Body of pancreas (tissue), 4 donors: ENCODE data around the gene AKIRIN2. TPM values are rescaled to one million over a fixed set of nuclear protein-coding genes. Genes with fewer than 3 reads are reported as not detected.

ENCODE experiments used
- ATAC-seq: fragments of 150-250 bp; one replicate; pipeline ENCODE4 v1.9.1; 2016
- DNase-seq, 4 donors: peaks; one replicate each; pipeline ENCODE4 v3.0.0-alpha.2; 2019
- H3K27ac ChIP-seq, 4 donors: fragments of 200-600 bp; sonication (generic); 1 replicate in 3 of 4; 2 replicates in 1 of 4; pipeline versions ENCODE4 v1.5.1 to v1.6.1; 2016 to 2019; ENCODE audit warnings: mild to moderate bottlenecking in 1 of 4, mixed read lengths in 1 of 4, moderate library complexity in 1 of 4
- H3K27me3 ChIP-seq, 2 donors: fragments of 200-600 bp; sonication (generic); one replicate each; pipeline ENCODE4 v1.6.0; 2016; ENCODE audit warnings: mild to moderate bottlenecking in 1 of 2
- H3K36me3 ChIP-seq, 2 donors: fragments of 200-600 bp; sonication (generic); replicated peaks in 1 of 2; 2 replicates each; pipeline ENCODE4 v1.5.1; 2016; ENCODE audit warnings: low read depth in 2 of 2; ENCODE audit not compliant: insufficient read depth in 1 of 2
- H3K4me1 ChIP-seq: fragments of 200-600 bp; sonication (generic); one replicate; pipeline ENCODE4 v1.6.0; 2016
- H3K4me3 ChIP-seq, 2 donors: fragments of 200-600 bp; sonication (generic); 1 replicate in 1 of 2; 2 replicates in 1 of 2; pipeline ENCODE4 v1.5.1; 2016 to 2019
- H3K9me3 ChIP-seq, 3 donors: fragments of 200-600 bp; sonication (generic); 1 replicate in 2 of 3; 2 replicates in 1 of 3; pipeline ENCODE4 v1.5.1; 2016
- CTCF ChIP-seq, 7 experiments: fragments of 450-650 bp in 4 of 7; fragments of 200-600 bp in 3 of 7; sonication (generic) in 3 of 7; IDR thresholded peaks; one replicate each; pipeline ENCODE4 v1.5.1; 2016 to 2019; ENCODE audit warnings: antibody characterized with exemption in 7 of 7
- POLR2A ChIP-seq, 3 donors: fragments of 450-650 bp; IDR thresholded peaks; one replicate each; pipeline ENCODE4 v1.6.1; 2016; ENCODE audit warnings: antibody characterized with exemption in 3 of 3, mild to moderate bottlenecking in 2 of 3
- WGBS, 2 donors: methylation state at CpG; one replicate each; pipeline ENCODE4 v1.1.5; 2017; 5-methylcytosine and 5-hydroxymethylcytosine counted together
- intact Hi-C: fragments of 100-400 bp; cut with DNase I; formaldehyde crosslinking; loops from one replicate; pipeline ENCODE4 v1.15.1; 2023
- total RNA-seq, 2 donors: library from RNA; depleted of rRNA; stranded (reverse); fragments of >200 nt; gene quantifications; one replicate each; pipeline ENCODE4 v1.1.0, GENCODE V29; 2016

Gene AKIRIN2
- total RNA-seq, 2 donors from 2014 or later = 5.4 to 16.2 TPM

GRCh38 chr6:87661503-87661902 lies 40.5 kb downstream of the AKIRIN2 start:
- ATAC-seq = no peak
- intact Hi-C loops = no loop called here

GRCh38 chr6:87661016-87661415 lies 41.0 kb downstream of the AKIRIN2 start:
- TF ChIP-seq POLR2A (IDR thresholded peaks at IDR 0.05) (no peak), CTCF (IDR thresholded peaks at IDR 0.05) (no peak)
- H3K4me1 ChIP-seq = no peaks in the 10 kb centered on the region
- no peaks in the 10 kb centered on the region for H3K27me3 ChIP-seq
- WGBS, 2 donors = 94 to 100% methylated on average over 1 of the region's 1 CpG
- H3K4me3 ChIP-seq = no peak overlapping the region
- H3K27ac ChIP-seq = no peak overlapping the region
- DNase-seq (no peak), ATAC-seq (no peak)
- no peaks in the 10 kb centered on the region for H3K9me3 ChIP-seq
- H3K36me3 ChIP-seq = peaks cover 0 to 2% of the 10 kb centered on the region in 2 donors
- intact Hi-C loops = no loop called here

More at GRCh38 chr6:87661503-87661902, 40.5 kb downstream of the AKIRIN2 start:
- H3K4me3 ChIP-seq = no peak overlapping the region
- WGBS, 2 donors = 80 to 95% methylated on average over 1 of the region's 1 CpG
- no peak overlapping the region for H3K27ac ChIP-seq
- no peaks in the 10 kb centered on the region for H3K27me3 ChIP-seq
- H3K4me1 ChIP-seq = no peaks in the 10 kb centered on the region
- peaks cover 0 to 2% of the 10 kb centered on the region in 2 donors for H3K36me3 ChIP-seq
- H3K9me3 ChIP-seq = no peaks in the 10 kb centered on the region
- DNase-seq = no peak
- TF ChIP-seq POLR2A (IDR thresholded peaks at IDR 0.05) (no peak), CTCF (IDR thresholded peaks at IDR 0.05) (no peak)

GRCh38 chr6:87660226-87660911 lies 41.7 kb downstream of the AKIRIN2 start:
- Histone ChIP-seq H3K27me3 (no peaks in the 10 kb centered on the region), H3K27ac (no peak overlapping the region), H3K9me3 (no peaks in the 10 kb centered on the region), H3K36me3 (peaks cover 0 to 2% of the 10 kb centered on the region in 2 donors), H3K4me1 (no peaks in the 10 kb centered on the region), H3K4me3 (no peak overlapping the region)
- no peak for ATAC-seq
- no peak for DNase-seq
- intact Hi-C loops = no loop called here
- TF ChIP-seq POLR2A (IDR thresholded peaks at IDR 0.05) = no peak
- TF ChIP-seq CTCF (IDR thresholded peaks at IDR 0.05) = no peak

GRCh38 chr6:87658516-87658915 lies 43.5 kb downstream of the AKIRIN2 start:
- Histone ChIP-seq H3K27me3 (no peaks in the 10 kb centered on the region), H3K4me1 (no peaks in the 10 kb centered on the region), H3K36me3 (peaks cover 0 to 2% of the 10 kb centered on the region in 2 donors), H3K27ac (no peak overlapping the region), H3K4me3 (no peak overlapping the region), H3K9me3 (no peaks in the 10 kb centered on the region)
- DNase-seq = no peak
- intact Hi-C loops = no loop called here
- no peak for TF ChIP-seq CTCF (IDR thresholded peaks at IDR 0.05)
- TF ChIP-seq POLR2A (IDR thresholded peaks at IDR 0.05) = no peak
- no peak for ATAC-seq

- Histone ChIP-seq H3K4me3 (no peak overlapping the region), H3K9me3 (no peaks in the 10 kb centered on the region), H3K36me3 (peaks cover 0 to 2% of the 10 kb centered on the region in 2 donors), H3K27me3 (no peaks in the 10 kb centered on the region), H3K27ac (no peak overlapping the region), H3K4me1 (no peaks in the 10 kb centered on the region)
- TF ChIP-seq CTCF (IDR thresholded peaks at IDR 0.05) (no peak), POLR2A (IDR thresholded peaks at IDR 0.05) (no peak)
- intact Hi-C loops = no loop called here
- ATAC-seq (no peak), DNase-seq (no peak)
Measured at GRCh38 chr6:87656857-87657256, 45.2 kb downstream of the AKIRIN2 start.
